ENCODE results near the gene PTMA. TPM values are rescaled to one million over a fixed set of nuclear protein-coding genes. Genes with fewer than 3 reads are reported as not detected.

PTMA gene
- total RNA-seq, 6 donors from 2014 or later: 344 to 896 (median 663) TPM

DNA sequence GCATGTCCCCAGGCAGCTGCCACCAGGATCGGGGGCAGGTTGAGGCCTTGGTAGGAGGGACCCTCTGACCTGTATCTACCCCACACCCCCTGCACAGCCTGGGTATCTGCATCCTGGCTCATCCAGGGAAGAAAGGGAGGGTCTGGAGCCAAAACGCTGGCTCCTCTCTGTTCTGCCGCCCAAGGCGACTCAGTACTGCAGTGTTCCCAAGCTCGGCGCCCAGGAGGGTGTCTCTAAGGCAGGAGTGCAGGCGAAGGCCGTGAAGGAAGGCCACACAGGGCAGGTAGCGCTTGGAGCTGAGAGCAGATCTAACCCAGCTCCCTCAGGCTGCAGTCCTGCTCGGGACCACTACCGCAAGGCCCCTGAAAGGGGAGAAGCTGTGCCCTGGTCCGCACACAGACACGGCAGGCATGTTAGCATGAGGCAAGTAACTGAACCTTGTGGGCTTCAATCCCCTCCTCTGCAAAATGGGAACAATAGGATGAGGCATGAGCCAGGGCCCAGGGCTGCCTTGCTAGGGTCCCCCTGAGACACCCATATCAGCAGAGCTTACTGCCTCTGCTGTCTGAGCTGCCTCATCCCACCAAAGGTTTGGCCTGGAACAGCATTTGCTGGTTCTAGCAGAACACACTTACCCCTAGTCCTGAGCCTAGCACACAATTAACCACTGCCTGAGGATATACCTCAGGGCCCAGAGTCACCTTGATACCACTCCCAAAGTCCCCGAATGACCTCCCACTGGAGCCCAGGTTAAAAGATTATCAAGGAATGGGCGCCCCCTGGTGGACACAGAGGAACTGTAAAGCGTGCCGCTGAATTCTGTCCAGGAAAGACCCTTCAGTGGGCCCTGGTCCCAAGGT lies 6.5 kb downstream of the PTMA start:
- Histone ChIP-seq H3K9me3 (no peaks in the 10 kb centered on the region), H3K36me3 (peaks cover 5 to 22% (median 11%) of the 10 kb centered on the region in 4 donors), H3K4me1 (peaks cover 23 to 49% (median 30%) of the 10 kb centered on the region in 4 donors), H3K4me3 (no peak overlapping the region), H3K27ac (peak overlapping the region; percentile 6 to 79 (median 57)), H3K27me3 (no peaks in the 10 kb centered on the region)
- DNase-seq: peak in 1 of 2 donors; percentile 68
- WGBS, 2 donors: 47 to 67% methylated on average over 7 to 17 of the region's 17 CpGs
- TF ChIP-seq, protein P1, sequence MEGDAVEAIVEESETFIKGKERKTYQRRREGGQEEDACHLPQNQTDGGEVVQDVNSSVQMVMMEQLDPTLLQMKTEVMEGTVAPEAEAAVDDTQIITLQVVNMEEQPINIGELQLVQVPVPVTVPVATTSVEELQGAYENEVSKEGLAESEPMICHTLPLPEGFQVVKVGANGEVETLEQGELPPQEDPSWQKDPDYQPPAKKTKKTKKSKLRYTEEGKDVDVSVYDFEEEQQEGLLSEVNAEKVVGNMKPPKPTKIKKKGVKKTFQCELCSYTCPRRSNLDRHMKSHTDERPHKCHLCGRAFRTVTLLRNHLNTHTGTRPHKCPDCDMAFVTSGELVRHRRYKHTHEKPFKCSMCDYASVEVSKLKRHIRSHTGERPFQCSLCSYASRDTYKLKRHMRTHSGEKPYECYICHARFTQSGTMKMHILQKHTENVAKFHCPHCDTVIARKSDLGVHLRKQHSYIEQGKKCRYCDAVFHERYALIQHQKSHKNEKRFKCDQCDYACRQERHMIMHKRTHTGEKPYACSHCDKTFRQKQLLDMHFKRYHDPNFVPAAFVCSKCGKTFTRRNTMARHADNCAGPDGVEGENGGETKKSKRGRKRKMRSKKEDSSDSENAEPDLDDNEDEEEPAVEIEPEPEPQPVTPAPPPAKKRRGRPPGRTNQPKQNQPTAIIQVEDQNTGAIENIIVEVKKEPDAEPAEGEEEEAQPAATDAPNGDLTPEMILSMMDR (IDR thresholded peaks at IDR 0.05): peak; percentile 81 to 91 (median 86)
- TF ChIP-seq EP300 (IDR thresholded peaks at IDR 0.05): no peak
- ATAC-seq (ENCODE audit: low FRiP score in 2 of 2): peak in 1 of 2 donors; percentile 34

DNA sequence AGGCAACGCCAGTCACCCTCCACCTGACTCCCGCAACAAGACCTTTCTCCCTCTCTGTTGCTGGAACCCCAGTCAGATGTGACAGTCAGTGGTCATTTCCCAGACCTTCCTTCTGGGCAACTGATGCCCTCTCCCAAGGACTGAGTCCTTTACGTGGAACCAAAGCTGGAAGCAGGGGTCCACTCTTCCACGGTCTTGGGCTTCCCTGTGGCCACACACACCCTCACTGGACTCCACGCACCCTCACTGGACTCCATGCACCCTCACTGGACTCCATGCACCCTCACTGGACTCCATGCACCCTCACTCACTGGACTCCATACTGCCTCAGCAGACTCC lies 7.1 kb downstream of the PTMA start:
- Histone ChIP-seq H3K27ac (no peak overlapping the region), H3K27me3 (no peaks in the 10 kb centered on the region), H3K36me3 (peaks cover 5 to 22% (median 11%) of the 10 kb centered on the region in 4 donors), H3K9me3 (no peaks in the 10 kb centered on the region), H3K4me1 (peaks cover 23 to 47% (median 30%) of the 10 kb centered on the region in 4 donors), H3K4me3 (no peak overlapping the region)
- DNase-seq (no peak), ATAC-seq (ENCODE audit: low FRiP score in 2 of 2) (no peak)
- WGBS, 2 donors: 48 to 65% methylated on average over 4 to 5 of the region's 5 CpGs
- TF ChIP-seq, protein P1 (IDR thresholded peaks at IDR 0.05): peak in 5 of 6 experiments; percentile 3 to 37 (median 23)
- TF ChIP-seq POLR2A (IDR thresholded peaks at IDR 0.05): no peak

DNA sequence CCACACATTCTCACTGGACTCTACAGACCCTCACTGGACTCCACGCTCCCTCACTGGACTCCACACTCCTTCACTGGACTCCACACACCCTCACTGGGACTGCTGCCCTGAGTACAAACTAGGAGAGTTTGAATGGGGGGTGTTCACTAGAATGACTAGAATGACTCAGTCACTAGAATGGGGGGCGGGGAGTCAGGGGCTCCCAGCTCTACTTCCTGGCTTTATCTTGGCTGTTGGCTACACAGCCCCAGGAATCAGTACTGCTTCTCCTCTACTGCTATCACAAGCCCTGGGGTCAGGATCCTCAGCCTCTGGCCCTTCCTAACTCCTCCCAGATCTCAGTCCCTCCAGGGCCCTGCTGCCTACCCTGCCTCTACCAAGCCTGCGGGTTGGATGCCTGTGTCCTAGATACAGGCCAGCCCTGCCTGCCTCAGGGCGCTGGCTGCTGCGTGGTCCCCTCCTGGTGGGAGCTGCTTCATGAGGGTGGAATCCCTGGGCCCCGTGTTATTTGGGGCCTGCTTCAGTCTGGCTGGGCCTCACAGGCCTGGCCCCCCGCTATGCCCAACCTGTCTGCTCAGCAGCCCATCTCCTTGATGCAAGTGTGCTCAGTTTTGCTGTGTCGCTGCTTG lies 7.8 kb downstream of the PTMA start:
- TF ChIP-seq, protein P1 (IDR thresholded peaks at IDR 0.05): no peak
- no peak for TF ChIP-seq EP300 (IDR thresholded peaks at IDR 0.05)
- no peak for TF ChIP-seq POLR2AphosphoS5 (IDR thresholded peaks at IDR 0.05)
- TF ChIP-seq POLR2A (IDR thresholded peaks at IDR 0.05): no peak
- Histone ChIP-seq H3K27ac (no peak overlapping the region), H3K9me3 (no peaks in the 10 kb centered on the region), H3K4me3 (no peak overlapping the region), H3K4me1 (peaks cover 23 to 40% (median 29%) of the 10 kb centered on the region in 4 donors), H3K27me3 (no peaks in the 10 kb centered on the region), H3K36me3 (peaks cover 5 to 22% (median 11%) of the 10 kb centered on the region in 4 donors)
- ATAC-seq (ENCODE audit: low FRiP score in 2 of 2) (no peak), DNase-seq (peak in 1 of 2 donors; percentile 71)
- WGBS, 2 donors: 92 to 95% methylated on average over 2 to 7 of the region's 8 CpGs

DNA sequence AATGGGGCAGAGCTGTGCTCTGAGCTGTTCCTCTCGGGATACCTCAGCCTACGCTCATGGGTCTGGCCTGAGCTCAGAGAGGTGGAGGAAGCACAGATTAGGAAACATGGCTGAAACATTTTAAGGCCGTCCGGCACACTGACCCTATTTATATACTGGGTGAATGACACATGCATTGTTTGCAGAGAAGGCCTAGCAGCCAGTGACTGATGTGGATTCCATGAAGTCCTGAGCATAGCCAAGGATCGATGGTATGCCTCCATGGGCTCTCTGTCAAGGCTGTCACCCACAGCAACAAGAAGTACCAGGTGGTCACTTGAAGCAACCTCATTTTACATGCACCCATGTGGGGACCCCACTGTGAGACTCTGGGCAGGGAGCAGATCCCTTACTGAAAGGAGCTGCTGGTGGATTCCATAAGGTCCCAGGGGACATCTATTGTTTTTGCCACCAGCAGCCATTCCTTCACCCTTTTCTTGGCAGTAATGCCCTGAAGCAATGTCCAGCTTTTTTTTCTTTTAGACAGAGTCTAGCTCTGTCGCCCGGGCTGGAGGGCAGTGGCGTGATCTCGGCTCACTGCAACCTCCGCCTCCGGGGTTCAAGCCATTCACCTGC lies 8.4 kb downstream of the PTMA start:
- no peak for DNase-seq
- 85 to 93% methylated on average over 11 of the region's 11 CpGs for WGBS, 2 donors
- no peak for ATAC-seq (ENCODE audit: low FRiP score in 2 of 2)
- peaks cover 5 to 20% (median 10%) of the 10 kb centered on the region in 4 donors for H3K36me3 ChIP-seq
- H3K4me3 ChIP-seq: no peak overlapping the region
- peaks cover 17 to 34% (median 22%) of the 10 kb centered on the region in 4 donors for H3K4me1 ChIP-seq
- no peak overlapping the region for H3K27ac ChIP-seq
- H3K9me3 ChIP-seq: no peaks in the 10 kb centered on the region
- no peaks in the 10 kb centered on the region for H3K27me3 ChIP-seq
- TF ChIP-seq, protein P1 (IDR thresholded peaks at IDR 0.05): no peak
- TF ChIP-seq POLR2A (IDR thresholded peaks at IDR 0.05) (no peak), EP300 (IDR thresholded peaks at IDR 0.05) (no peak), POLR2AphosphoS5 (IDR thresholded peaks at IDR 0.05) (no peak)

All from upper lobe of left lung (tissue), 6 donors.